H1 (cell line): ENCODE results near the gene MBD3L5. TPM values are rescaled to one million over a fixed set of nuclear protein-coding genes. Genes with fewer than 3 reads are reported as not detected.

Experiments
- BRCA1 ChIP-seq: IDR thresholded peaks from 2 replicates; pipeline ENCODE4 v1.6.1; 2012; ENCODE audit warnings: low read depth, low read length, improper control_type of control experiment
- KDM5A ChIP-seq: fragments of 200-600 bp; IDR thresholded peaks from 2 replicates; pipeline ENCODE4 v1.7.1; 2012; ENCODE audit warnings: mild to moderate bottlenecking, low read length, inconsistent platforms, mixed read lengths
- SRF ChIP-seq: IDR thresholded peaks from 2 replicates; pipeline ENCODE4 v1.6.1; 2011; ENCODE audit warnings: mild to moderate bottlenecking, low read depth, low read length, moderate library complexity
- TBP ChIP-seq: IDR thresholded peaks from 2 replicates; pipeline ENCODE4 v1.6.1; 2011; ENCODE audit warnings: low read depth, low read length, improper control_type of control experiment
- TEAD4 ChIP-seq: IDR thresholded peaks from 2 replicates; pipeline ENCODE4 v1.6.1; 2012; ENCODE audit warnings: low read depth, low read length, inconsistent platforms, mixed read lengths
- polyA plus RNA-seq, 7 experiments: library from polyadenylated mRNA; depleted of rRNA in 3 of 7; stranded (reverse) in 5 of 7; unstranded in 2 of 7; fragments of >200 nt in 5 of 7; fragments of 200-250 nt in 2 of 7; gene quantifications; 1 replicate in 5 of 7; 2 replicates in 1 of 7; 4 replicates in 1 of 7; pipeline versions ENCODE4 v1.2.1 to v1.2.3, GENCODE V29; 2011 to 2013; ENCODE audit warnings: missing spikeins in 2 of 7, mixed read lengths in 2 of 7
- total RNA-seq: library from RNA; stranded (reverse); fragmentation: NEBNext Ultra II Directional; extraction: Animal tissue kit (Norgen Biotek cat#: 25700); gene quantifications from 2 replicates; pipeline ENCODE4 v1.2.1, GENCODE V29; 2021
- TF ChIP-seq, protein P1 (sequence below): fragments of 300-600 bp; sonication (generic); IDR thresholded peaks from 2 replicates; pipeline ENCODE4 v1.7.1; 2012; ENCODE audit warnings: low read length, moderate library complexity, mild to moderate bottlenecking, inconsistent platforms; ENCODE audit not compliant: insufficient replicate concordance

Gene MBD3L5
- total and polyA plus RNA-seq, 2 of the 8 experiments (the other 6 are each of a cell fraction or from before 2014, with no cell fraction given), result not detected

DNA sequence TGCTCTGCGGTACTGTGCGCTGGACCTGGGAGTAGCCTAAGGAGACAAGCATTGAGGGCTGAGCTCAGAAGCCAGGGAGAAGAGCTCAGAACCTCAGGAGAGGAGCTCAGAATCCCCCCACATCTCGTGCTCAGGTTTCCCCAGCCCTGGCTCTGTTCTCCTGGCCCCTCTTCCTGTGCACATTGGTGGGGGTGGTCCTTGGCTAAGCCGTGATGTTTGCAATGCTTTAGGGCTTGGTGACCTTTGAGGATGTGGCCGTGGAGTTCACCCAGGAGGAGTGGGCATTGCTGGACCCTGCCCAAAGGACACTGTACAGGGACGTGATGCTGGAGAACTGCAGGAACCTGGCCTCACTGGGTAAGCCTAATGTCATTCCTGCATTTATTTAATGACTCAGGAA is 45.8 kb downstream of the MBD3L5 start (continued):
- TF ChIP-seq, protein P1, sequence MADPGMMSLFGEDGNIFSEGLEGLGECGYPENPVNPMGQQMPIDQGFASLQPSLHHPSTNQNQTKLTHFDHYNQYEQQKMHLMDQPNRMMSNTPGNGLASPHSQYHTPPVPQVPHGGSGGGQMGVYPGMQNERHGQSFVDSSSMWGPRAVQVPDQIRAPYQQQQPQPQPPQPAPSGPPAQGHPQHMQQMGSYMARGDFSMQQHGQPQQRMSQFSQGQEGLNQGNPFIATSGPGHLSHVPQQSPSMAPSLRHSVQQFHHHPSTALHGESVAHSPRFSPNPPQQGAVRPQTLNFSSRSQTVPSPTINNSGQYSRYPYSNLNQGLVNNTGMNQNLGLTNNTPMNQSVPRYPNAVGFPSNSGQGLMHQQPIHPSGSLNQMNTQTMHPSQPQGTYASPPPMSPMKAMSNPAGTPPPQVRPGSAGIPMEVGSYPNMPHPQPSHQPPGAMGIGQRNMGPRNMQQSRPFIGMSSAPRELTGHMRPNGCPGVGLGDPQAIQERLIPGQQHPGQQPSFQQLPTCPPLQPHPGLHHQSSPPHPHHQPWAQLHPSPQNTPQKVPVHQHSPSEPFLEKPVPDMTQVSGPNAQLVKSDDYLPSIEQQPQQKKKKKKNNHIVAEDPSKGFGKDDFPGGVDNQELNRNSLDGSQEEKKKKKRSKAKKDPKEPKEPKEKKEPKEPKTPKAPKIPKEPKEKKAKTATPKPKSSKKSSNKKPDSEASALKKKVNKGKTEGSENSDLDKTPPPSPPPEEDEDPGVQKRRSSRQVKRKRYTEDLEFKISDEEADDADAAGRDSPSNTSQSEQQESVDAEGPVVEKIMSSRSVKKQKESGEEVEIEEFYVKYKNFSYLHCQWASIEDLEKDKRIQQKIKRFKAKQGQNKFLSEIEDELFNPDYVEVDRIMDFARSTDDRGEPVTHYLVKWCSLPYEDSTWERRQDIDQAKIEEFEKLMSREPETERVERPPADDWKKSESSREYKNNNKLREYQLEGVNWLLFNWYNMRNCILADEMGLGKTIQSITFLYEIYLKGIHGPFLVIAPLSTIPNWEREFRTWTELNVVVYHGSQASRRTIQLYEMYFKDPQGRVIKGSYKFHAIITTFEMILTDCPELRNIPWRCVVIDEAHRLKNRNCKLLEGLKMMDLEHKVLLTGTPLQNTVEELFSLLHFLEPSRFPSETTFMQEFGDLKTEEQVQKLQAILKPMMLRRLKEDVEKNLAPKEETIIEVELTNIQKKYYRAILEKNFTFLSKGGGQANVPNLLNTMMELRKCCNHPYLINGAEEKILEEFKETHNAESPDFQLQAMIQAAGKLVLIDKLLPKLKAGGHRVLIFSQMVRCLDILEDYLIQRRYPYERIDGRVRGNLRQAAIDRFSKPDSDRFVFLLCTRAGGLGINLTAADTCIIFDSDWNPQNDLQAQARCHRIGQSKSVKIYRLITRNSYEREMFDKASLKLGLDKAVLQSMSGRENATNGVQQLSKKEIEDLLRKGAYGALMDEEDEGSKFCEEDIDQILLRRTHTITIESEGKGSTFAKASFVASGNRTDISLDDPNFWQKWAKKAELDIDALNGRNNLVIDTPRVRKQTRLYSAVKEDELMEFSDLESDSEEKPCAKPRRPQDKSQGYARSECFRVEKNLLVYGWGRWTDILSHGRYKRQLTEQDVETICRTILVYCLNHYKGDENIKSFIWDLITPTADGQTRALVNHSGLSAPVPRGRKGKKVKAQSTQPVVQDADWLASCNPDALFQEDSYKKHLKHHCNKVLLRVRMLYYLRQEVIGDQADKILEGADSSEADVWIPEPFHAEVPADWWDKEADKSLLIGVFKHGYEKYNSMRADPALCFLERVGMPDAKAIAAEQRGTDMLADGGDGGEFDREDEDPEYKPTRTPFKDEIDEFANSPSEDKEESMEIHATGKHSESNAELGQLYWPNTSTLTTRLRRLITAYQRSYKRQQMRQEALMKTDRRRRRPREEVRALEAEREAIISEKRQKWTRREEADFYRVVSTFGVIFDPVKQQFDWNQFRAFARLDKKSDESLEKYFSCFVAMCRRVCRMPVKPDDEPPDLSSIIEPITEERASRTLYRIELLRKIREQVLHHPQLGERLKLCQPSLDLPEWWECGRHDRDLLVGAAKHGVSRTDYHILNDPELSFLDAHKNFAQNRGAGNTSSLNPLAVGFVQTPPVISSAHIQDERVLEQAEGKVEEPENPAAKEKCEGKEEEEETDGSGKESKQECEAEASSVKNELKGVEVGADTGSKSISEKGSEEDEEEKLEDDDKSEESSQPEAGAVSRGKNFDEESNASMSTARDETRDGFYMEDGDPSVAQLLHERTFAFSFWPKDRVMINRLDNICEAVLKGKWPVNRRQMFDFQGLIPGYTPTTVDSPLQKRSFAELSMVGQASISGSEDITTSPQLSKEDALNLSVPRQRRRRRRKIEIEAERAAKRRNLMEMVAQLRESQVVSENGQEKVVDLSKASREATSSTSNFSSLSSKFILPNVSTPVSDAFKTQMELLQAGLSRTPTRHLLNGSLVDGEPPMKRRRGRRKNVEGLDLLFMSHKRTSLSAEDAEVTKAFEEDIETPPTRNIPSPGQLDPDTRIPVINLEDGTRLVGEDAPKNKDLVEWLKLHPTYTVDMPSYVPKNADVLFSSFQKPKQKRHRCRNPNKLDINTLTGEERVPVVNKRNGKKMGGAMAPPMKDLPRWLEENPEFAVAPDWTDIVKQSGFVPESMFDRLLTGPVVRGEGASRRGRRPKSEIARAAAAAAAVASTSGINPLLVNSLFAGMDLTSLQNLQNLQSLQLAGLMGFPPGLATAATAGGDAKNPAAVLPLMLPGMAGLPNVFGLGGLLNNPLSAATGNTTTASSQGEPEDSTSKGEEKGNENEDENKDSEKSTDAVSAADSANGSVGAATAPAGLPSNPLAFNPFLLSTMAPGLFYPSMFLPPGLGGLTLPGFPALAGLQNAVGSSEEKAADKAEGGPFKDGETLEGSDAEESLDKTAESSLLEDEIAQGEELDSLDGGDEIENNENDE, result no peak
- TF ChIP-seq TBP (no peak), SRF (no peak), BRCA1 (no peak), TEAD4 (no peak), KDM5A (no peak)
- TF ChIP-seq, all 59 proteins: peak for 0
